GM23248 (cell line): ENCODE data around the gene NR2C1. TPM values are rescaled to one million over a fixed set of nuclear protein-coding genes. Genes with fewer than 3 reads are reported as not detected.

ENCODE experiments used
- DNase-seq: peaks from one replicate; pipeline ENCODE4 v3.0.0-alpha.2; 2015
- H2AFZ ChIP-seq: fragments of 200-600 bp; sonication (generic); 2 replicates; pipeline ENCODE4 v1.6.1; 2016; ENCODE audit warnings: antibody characterized with exemption
- H3F3A ChIP-seq: fragments of 200-600 bp; sonication (generic); 2 replicates; pipeline ENCODE4 v1.6.1; 2016; ENCODE audit warnings: mild to moderate bottlenecking, antibody characterized with exemption, mixed run types; ENCODE audit not compliant: insufficient read depth
- H3K27ac ChIP-seq: fragments of 200-600 bp; sonication (generic); 2 replicates; pipeline ENCODE4 v1.5.1; 2016; ENCODE audit warnings: mild to moderate bottlenecking
- H3K27me3 ChIP-seq: fragments of 200-600 bp; sonication (generic); replicated peaks from 2 replicates; pipeline ENCODE4 v1.6.1; 2016; ENCODE audit warnings: mild to moderate bottlenecking; ENCODE audit not compliant: insufficient read depth
- H3K36me3 ChIP-seq: fragments of 200-600 bp; sonication (generic); 2 replicates; pipeline ENCODE4 v1.6.1; 2016; ENCODE audit warnings: low read depth, mild to moderate bottlenecking
- H3K4me1 ChIP-seq: fragments of 200-600 bp; sonication (generic); 2 replicates; pipeline ENCODE4 v1.6.1; 2016; ENCODE audit warnings: mild to moderate bottlenecking; ENCODE audit not compliant: insufficient read depth
- H3K4me2 ChIP-seq: fragments of 200-600 bp; sonication (generic); one replicate; pipeline ENCODE4 v1.6.1; 2016; ENCODE audit warnings: mild to moderate bottlenecking; ENCODE audit not compliant: unreplicated experiment
- H3K4me3 ChIP-seq: fragments of 200-600 bp; sonication (generic); 2 replicates; pipeline ENCODE4 v1.5.1; 2016; ENCODE audit warnings: mild to moderate bottlenecking
- H3K79me2 ChIP-seq: fragments of 200-600 bp; sonication (generic); 2 replicates; pipeline ENCODE4 v1.6.1; 2016; ENCODE audit warnings: mild to moderate bottlenecking; ENCODE audit not compliant: insufficient read depth
- H3K9ac ChIP-seq: fragments of 200-600 bp; sonication (generic); 2 replicates; pipeline ENCODE4 v1.6.1; 2016; ENCODE audit warnings: mild to moderate bottlenecking
- H3K9me2 ChIP-seq: fragments of 200-600 bp; sonication (generic); 2 replicates; pipeline ENCODE4 v1.6.1; 2016; ENCODE audit warnings: mixed run types, mild to moderate bottlenecking, moderate library complexity; ENCODE audit not compliant: insufficient read depth
- H3K9me3 ChIP-seq: fragments of 200-600 bp; sonication (generic); one replicate; pipeline ENCODE4 v1.6.1; 2017; ENCODE audit warnings: low read depth
- H4K20me1 ChIP-seq: fragments of 200-600 bp; sonication (generic); 2 replicates; pipeline ENCODE4 v1.6.0; 2016; ENCODE audit not compliant: insufficient read depth
- EZH2 ChIP-seq: fragments of 200-600 bp; sonication (generic); IDR thresholded peaks from 2 replicates; pipeline ENCODE4 v1.6.1; 2018; ENCODE audit warnings: antibody characterized with exemption, mild to moderate bottlenecking; ENCODE audit not compliant: insufficient read depth, poor library complexity, severe bottlenecking
- EZH2phosphoT487 ChIP-seq: fragments of 200-600 bp; sonication (generic); IDR thresholded peaks from 2 replicates; pipeline ENCODE4 v1.6.1; 2018; ENCODE audit warnings: antibody characterized with exemption, moderate library complexity, mild to moderate bottlenecking, low read depth; ENCODE audit not compliant: insufficient read depth
- WGBS, 2 experiments: methylation state at CpG; one replicate each; pipeline ENCODE4 v1.1.6; 2015 to 2017; ENCODE audit warnings: low lambda C conversion rate in 2 of 2, low coverage in 1 of 2; ENCODE audit errors: missing lambda C conversion rate in 2 of 2; 5-methylcytosine and 5-hydroxymethylcytosine counted together
- in situ Hi-C: fragments of 300-500 bp; cut with MboI; formaldehyde crosslinking; loops from 2 replicates; pipeline ENCODE4 v1.15.0; 2020
- polyA plus RNA-seq: library from polyadenylated mRNA; unstranded; fragments of >200 nt; fragmentation: Nextera tagmentation; extraction: Ambion mirVana; gene quantifications from 2 replicates; pipeline ENCODE4 v1.2.1, GENCODE V29; 2016
- total RNA-seq: library from RNA; depleted of rRNA; stranded (reverse); fragments of >200 nt; shearing (Covaris generic); gene quantifications from 2 replicates; pipeline ENCODE4 v1.2.3, GENCODE V29; 2014

Gene NR2C1
- total and polyA plus RNA-seq, 2 experiments from 2014 or later: 28.0 to 32.9 TPM

DNA sequence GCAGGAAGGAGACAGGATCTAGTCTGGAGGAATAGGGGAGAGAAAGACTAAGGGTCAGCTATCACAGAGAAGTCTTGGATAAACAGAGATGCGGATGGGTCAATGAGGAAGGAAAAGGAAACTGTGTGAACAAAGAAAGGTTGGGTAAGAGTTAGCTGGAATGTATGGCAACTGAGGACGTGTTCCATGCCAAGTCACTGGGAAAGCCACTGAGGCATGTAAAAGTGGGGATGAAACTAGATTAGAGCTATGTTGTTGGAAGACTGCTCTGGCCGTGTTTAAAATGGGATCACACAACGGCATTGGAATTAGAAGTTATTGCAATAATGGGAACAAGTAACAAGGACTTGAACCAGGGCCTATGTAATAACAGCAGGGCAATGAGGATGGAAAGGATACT lies 3.9 kb upstream of the NR2C1 start:
- no peak overlapping the region for H3K9ac ChIP-seq
- no peaks in the 10 kb centered on the region for H4K20me1 ChIP-seq
- H3K79me2 ChIP-seq: no peaks in the 10 kb centered on the region
- WGBS, 2 experiments: 30 to 33% methylated on average over 4 of the region's 4 CpGs
- H3F3A ChIP-seq: no peaks in the 10 kb centered on the region
- H3K27ac ChIP-seq: no peak overlapping the region
- no peaks in the 10 kb centered on the region for H3K4me1 ChIP-seq
- H3K36me3 ChIP-seq: no peaks in the 10 kb centered on the region
- H3K9me3 ChIP-seq: no peaks in the 10 kb centered on the region
- no peaks in the 10 kb centered on the region for H3K27me3 ChIP-seq
- no peak for DNase-seq
- H3K4me3 ChIP-seq: no peak overlapping the region
- no peaks in the 10 kb centered on the region for H3K9me2 ChIP-seq
- TF ChIP-seq EZH2phosphoT487 (no peak), EZH2 (no peak)
- no peak overlapping the region for H3K4me2 ChIP-seq
- H2AFZ ChIP-seq: no peak overlapping the region
- in situ Hi-C loops: no loop called here

GRCh38 chr12:95074766-95075165 lies 1.3 kb upstream of the NR2C1 start:
- no peak for TF ChIP-seq EZH2phosphoT487
- in situ Hi-C loops: no loop called here
- Histone ChIP-seq H2AFZ (no peak overlapping the region), H3K9me2 (no peaks in the 10 kb centered on the region), H4K20me1 (no peaks in the 10 kb centered on the region), H3K9me3 (no peaks in the 10 kb centered on the region), H3F3A (no peaks in the 10 kb centered on the region), H3K36me3 (no peaks in the 10 kb centered on the region), H3K27ac (no peak overlapping the region), H3K9ac (no peak overlapping the region), H3K4me2 (no peak overlapping the region), H3K79me2 (peaks cover 26% of the 10 kb centered on the region), H3K27me3 (no peaks in the 10 kb centered on the region), H3K4me1 (no peaks in the 10 kb centered on the region; the same call in 1 of the 2 replicates), H3K4me3 (no peak overlapping the region)
- no peak for DNase-seq
- 39 to 42% methylated on average over 5 of the region's 5 CpGs for WGBS, 2 experiments

DNA sequence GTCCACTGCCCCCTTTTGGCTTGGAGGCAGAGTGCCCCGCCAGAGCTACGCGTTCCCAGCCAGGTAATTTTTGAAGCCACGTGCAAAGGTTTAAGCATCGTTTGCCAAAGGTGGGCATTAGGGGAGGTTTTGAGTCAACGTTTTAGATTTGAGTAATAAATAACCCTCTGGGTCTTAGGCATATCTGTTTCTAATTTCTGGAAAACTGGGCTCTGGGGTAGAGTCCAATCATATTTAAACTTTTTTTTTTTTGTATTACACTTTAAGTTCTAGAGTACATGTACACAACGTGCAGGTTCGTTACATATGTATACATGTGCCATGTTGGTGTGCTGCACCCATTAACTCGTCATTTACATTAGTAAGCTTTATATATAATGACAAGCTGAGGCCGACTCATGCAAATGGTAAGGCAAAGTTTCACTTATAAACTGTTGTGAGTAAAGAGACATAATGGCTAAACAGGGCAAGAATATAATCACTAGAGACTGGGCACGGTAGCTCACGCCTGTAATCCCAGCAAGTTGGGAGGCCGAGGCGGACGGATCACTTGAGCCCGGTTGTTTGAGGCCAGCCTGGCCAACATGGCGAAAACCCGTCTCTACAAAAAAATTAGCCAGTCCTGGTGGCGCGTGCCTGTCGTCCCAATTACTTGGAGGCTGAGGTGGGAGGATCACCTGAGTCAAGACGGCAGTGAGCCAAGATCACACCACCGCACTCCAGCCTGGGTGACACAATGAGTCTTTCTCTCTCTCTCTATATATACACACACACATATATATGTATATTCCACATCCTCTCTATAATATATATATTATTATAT lies 491 bp upstream of the NR2C1 start:
- Histone ChIP-seq H2AFZ (peak overlapping the region; percentile 97), H3K4me1 (no peaks in the 10 kb centered on the region; the same call in 1 of the 2 replicates), H3K9me3 (no peaks in the 10 kb centered on the region), H3K27ac (no peak overlapping the region), H4K20me1 (no peaks in the 10 kb centered on the region), H3K9me2 (no peaks in the 10 kb centered on the region), H3K36me3 (no peaks in the 10 kb centered on the region), H3K9ac (no peak overlapping the region), H3K4me3 (peak overlapping the region; percentile 79), H3F3A (no peaks in the 10 kb centered on the region), H3K27me3 (no peaks in the 10 kb centered on the region), H3K4me2 (peak overlapping the region; percentile 73), H3K79me2 (peaks cover 34% of the 10 kb centered on the region)
- TF ChIP-seq EZH2phosphoT487: no peak
- no peak for TF ChIP-seq EZH2
- in situ Hi-C loops: no loop called here
- WGBS, 2 experiments: 66 to 68% methylated on average over 23 of the region's 23 CpGs
- peak; percentile 16 for DNase-seq

- Histone ChIP-seq H3K9me2 (no peaks in the 10 kb centered on the region), H3K9me3 (no peaks in the 10 kb centered on the region), H3K27me3 (no peaks in the 10 kb centered on the region), H3K4me3 (no peak overlapping the region), H3K4me2 (no peak overlapping the region), H3K27ac (no peak overlapping the region), H3K9ac (no peak overlapping the region), H2AFZ (no peak overlapping the region), H3K4me1 (no peaks in the 10 kb centered on the region; the same call in 1 of the 2 replicates), H4K20me1 (no peaks in the 10 kb centered on the region), H3K36me3 (peaks cover 13% of the 10 kb centered on the region; the same call in 1 of the 2 replicates), H3F3A (no peaks in the 10 kb centered on the region), H3K79me2 (peaks cover 49% of the 10 kb centered on the region)
- DNase-seq: no peak
- no peak for TF ChIP-seq EZH2
- no peak for TF ChIP-seq EZH2phosphoT487
- 89 to 97% methylated on average over 1 of the region's 1 CpG for WGBS, 2 experiments
- in situ Hi-C loops: no loop called here
These were observed 3.0 kb downstream of the NR2C1 start for GRCh38 chr12:95070378-95070777.
